Skin epidermis (tissue), 12 donors: ENCODE data around the gene GGACT.
"Not testable (repeated sequence)": the region's sequence is repeated elsewhere in the genome, so short reads cannot be mapped to it uniquely, and the experiment has no call there.

Experiments
- H3K27ac ChIP-seq, 21 experiments: fragments of 200-600 bp; sonication (generic) in 11 of 21; one replicate each; pipeline ENCODE4 v1.5.0; 2020; ENCODE audit warnings: mild to moderate bottlenecking in 3 of 21, inconsistent platforms in 2 of 21, moderate library complexity in 2 of 21
- H3K4me3 ChIP-seq, 7 experiments: fragments of 200-600 bp; sonication (generic) in 2 of 7; one replicate each; pipeline ENCODE4 v1.5.0; 2020; ENCODE audit warnings: inconsistent platforms in 2 of 7, mild to moderate bottlenecking in 2 of 7, moderate library complexity in 1 of 7

Gene GGACT

GRCh38 chr13:100534147-100534843, 54.3 kb downstream of the GGACT start:
- Histone ChIP-seq H3K27ac (no peak overlapping the region), H3K4me3 (no peak overlapping the region)

- Histone ChIP-seq H3K4me3 (no peak overlapping the region), H3K27ac (no peak overlapping the region)
These were observed 55.0 kb downstream of the GGACT start for GRCh38 chr13:100533588-100534041.

DNA sequence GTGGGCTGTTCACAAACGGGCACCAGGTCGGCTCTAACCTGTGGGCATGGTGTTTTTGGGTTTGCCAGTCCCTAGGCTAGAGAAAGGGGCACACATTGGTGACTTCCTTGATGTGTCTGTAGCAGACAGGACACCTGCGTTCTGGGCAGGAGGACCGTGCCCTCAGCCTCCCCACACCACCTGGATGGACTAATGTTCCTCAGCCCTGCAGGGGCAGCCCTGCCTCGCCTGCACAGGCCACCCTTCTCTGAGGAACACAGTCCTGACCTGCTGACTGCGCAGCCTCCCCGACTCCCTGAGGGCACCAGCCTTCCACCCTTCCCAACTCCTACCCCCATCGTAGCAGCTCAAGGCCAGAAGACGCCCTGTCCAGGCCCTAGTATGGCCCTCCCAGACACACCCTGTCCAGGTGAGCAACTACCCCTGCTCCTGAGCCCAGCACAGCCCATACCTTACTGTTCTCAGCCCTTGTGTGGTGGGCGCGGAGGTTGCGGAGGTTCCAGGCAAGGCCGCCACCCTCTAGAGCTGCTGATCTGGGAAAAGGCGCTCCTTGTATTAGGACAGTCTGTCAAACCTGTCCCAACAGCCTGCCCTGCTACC, 55.7 kb downstream of the GGACT start:
- no peak overlapping the region for H3K27ac ChIP-seq
- H3K4me3 ChIP-seq, result no peak overlapping the region

GRCh38 chr13:100532090-100532766, 56.4 kb downstream of the GGACT start:
- H3K4me3 ChIP-seq, result no peak overlapping the region

GRCh38 chr13:100530671-100531213, 57.8 kb downstream of the GGACT start:
- peak overlapping the region in 3 of 21 experiments; percentile 17 to 31 (median 19) for H3K27ac ChIP-seq
- H3K4me3 ChIP-seq, result no peak overlapping the region

More at GRCh38 chr13:100532090-100532766, 56.4 kb downstream of the GGACT start:
- H3K27ac ChIP-seq, result peak overlapping the region in 1 of 21 experiments; percentile 41

DNA sequence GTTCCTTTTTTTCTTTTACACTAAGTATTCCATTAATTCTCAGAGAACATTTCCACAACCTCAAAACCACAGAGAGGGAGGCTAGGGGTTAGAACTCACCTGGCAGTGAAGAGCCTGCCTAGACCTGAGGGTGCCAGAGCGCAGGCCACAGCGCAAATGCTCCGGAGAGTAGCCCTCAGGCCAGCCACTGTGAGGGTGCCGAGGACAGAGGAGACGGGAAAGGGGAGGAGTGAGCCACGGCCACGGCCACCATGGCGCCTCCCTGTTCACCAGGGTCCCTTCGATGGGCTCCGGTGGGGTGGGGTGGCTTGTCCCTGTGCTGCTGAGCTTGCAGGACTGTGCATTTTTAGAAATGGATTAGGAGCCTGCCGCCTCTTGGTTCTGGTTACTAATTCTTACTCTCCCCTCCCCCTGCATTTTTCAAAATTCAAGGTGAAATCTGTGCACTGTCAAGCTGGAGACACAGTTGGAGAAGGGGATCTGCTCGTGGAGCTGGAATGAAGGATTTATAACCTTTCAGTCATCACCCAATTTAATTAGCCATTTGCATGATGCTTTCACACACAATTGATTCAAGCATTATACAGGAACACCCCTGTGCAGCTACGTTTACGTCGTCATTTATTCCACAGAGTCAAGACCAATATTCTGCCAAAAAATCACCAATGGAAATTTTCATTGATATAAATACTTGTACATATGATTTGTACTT, 58.8 kb downstream of the GGACT start:
- peak overlapping the region in 1 of 21 experiments; percentile 31 for H3K27ac ChIP-seq
- H3K4me3 ChIP-seq, result no peak overlapping the region

DNA sequence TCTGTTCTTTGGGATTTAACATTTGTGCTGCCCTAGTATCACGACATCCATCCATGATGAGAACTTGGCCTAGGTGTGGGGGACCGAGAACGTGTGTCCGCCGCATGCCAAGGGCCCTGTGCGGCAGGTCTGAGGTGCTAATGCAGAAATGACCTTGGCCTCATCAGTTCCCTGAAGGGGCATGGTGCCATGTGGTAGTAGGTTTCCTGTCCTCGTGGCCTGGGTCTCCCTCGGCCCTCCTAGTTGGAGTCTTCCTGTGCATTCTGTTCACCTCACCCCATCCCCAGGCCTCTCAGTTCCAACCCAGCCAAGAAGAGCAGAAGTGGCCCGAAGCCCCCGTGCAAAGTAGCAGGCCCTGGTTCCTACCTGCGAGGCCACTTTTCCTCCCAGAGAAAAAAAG, 59.8 kb downstream of the GGACT start:
- no peak overlapping the region for H3K27ac ChIP-seq
- H3K4me3 ChIP-seq, result no peak overlapping the region

DNA sequence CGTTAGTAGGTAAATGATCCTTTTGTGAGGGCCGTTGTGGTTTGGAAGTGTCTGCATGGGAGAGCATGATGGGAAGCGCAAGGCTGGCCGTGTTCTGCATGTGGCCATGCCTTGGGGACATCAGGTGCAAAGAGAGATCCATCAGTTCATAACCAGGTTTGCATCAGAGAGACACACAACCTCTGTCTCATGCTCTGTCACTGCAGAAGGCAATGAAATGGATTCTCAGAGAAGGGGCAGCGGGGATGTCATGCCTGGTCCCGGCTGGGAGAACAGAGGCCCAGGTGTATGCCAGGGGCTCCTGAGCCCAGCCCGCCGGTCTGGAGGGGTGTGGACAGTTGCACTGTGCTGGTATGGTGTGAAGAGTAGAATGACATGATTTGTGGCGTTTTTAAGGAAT, 60.2 kb downstream of the GGACT start:
- no peak overlapping the region for H3K27ac ChIP-seq
- H3K4me3 ChIP-seq, result no peak overlapping the region

DNA sequence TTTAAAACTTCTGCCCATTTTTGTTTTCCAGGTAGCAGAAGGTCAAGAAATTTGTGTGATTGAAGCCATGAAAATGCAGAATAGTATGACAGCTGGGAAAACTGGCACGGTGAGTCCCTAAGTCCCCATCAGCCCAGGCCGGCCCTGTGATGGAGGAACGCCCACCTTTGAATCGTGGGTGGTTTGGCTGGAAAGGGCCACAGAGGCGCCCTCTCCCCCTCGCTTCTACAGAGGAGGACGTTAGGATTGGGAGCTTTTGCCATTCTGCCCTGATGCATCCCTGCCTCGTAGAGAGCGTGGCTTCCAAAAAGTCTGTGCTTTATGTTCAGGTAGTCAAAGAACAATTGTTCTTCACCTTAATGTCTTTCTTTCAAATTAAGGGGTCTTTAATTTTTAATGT, 60.9 kb downstream of the GGACT start:
- H3K27ac ChIP-seq, result no peak overlapping the region
- H3K4me3 ChIP-seq, result no peak overlapping the region

GRCh38 chr13:100526318-100527000, 62.1 kb downstream of the GGACT start:
- no peak overlapping the region for H3K27ac ChIP-seq
- H3K4me3 ChIP-seq, result no peak overlapping the region

- no peak overlapping the region for H3K27ac ChIP-seq
- H3K4me3 ChIP-seq, result no peak overlapping the region
These were observed 62.9 kb downstream of the GGACT start for GRCh38 chr13:100525453-100526317.

DNA sequence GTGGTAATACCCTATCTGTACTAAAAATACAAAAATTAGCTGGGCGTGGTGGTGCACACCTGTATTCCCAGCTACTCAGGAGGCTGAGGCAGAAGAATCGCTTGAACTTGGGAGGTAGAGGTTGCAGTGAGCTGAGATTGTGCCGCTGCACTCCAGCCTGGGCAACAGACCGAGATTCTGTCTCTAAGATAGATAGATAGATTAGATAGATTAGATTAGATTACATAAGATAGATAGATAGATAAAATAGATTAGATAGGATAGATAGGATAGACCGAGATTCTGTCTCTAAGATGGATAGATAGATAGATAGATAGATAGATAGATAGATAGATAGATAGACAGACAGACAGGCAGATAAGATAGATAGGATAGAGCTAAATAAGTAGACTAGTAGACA, 63.9 kb downstream of the GGACT start:
- H3K27ac ChIP-seq, H3K4me3 ChIP-seq: not testable (repeated sequence)

- Histone ChIP-seq H3K27ac (no peak overlapping the region), H3K4me3 (no peak overlapping the region)
These were observed 64.6 kb downstream of the GGACT start for GRCh38 chr13:100523981-100524386.

GRCh38 chr13:100523411-100523810, 65.2 kb downstream of the GGACT start:
- Histone ChIP-seq H3K27ac (no peak overlapping the region), H3K4me3 (no peak overlapping the region)

GRCh38 chr13:100522618-100523309, 65.8 kb downstream of the GGACT start:
- H3K4me3 ChIP-seq, result no peak overlapping the region
- no peak overlapping the region for H3K27ac ChIP-seq

DNA sequence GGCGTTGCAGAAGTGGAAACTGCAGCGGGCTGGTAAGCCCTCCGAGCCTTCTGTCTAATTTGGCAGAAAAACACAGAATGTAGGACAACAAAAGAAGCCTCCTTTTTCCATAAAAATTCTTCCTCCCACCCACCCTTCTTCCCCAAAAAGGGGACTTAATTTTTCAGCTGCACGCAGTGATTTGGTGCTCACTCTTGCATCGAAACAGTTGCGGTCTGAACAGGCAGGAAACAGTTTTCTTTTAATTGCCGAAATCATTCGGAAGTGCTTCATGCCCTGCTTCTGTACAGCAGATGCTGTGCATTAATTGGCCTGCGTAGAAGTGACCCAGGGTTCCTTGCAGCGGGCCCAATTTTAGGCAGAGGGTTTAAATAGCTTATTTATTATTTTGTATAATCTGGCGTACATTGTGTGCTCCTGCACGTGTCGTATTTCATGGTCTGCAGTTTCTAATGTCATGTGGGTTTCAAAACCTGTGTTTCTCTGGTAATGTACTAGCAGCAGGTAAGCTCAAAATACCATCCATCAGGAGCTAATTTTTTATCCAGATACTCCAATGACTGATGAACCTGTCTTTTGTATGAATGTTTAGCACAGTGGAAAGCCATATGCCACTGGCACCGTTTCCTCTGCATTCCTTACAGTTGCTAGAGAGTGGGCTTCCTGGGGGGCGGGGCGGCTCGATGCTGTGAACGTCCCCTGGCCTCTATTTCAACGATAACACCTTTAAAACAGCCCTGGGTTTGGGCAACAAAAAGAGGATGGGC, 66.6 kb downstream of the GGACT start:
- Histone ChIP-seq H3K4me3 (no peak overlapping the region), H3K27ac (peak overlapping the region in 1 of 21 experiments; percentile 19)
